Endothelial cell of umbilical vein (primary cell): ENCODE data around the gene EP400. TPM values are rescaled to one million over a fixed set of nuclear protein-coding genes. Genes with fewer than 3 reads are reported as not detected.

Experiments
- BruUV-seq: library from RNA; stranded (reverse); fragments of 400-500 nt; replicated peaks from 2 replicates; lab custom pipeline; 2021; lab: Mats Ljungman, UMichigan
- CTCF ChIA-PET: fragments of 300-600, 350-600 bp; sonication (Branson Sonifier 250); formaldehyde crosslinking; loops from one replicate; lab custom pipeline; 2021; ENCODE audit warnings: antibody characterized with exemption, inconsistent platforms; lab: Charles Lee
- POLR2A ChIA-PET: fragments of 300-600, 350-600 bp; sonication (Branson Sonifier 250); formaldehyde crosslinking; loops from one replicate; lab custom pipeline; 2021; ENCODE audit warnings: antibody characterized with exemption, inconsistent platforms; lab: Charles Lee
- DNase-seq: peaks from one replicate; pipeline ENCODE4 v3.0.0-alpha.2; 2011; ENCODE audit warnings: low read depth, low spot score
- FAIRE-seq: peaks from 2 replicates; lab custom pipeline; 2011; peaks lifted over from hg19 to GRCh38; lab: Jason Lieb, UNC
- H2AFZ ChIP-seq: 2 replicates; pipeline ENCODE4 v1.6.0; 2012; ENCODE audit warnings: low read depth, low read length, control low read depth, inconsistent platforms
- H3K27ac ChIP-seq: 2 replicates; pipeline ENCODE4 v1.5.1; 2011; ENCODE audit warnings: low read depth, mild to moderate bottlenecking, control low read depth, low read length, moderate library complexity; ENCODE audit not compliant: insufficient read depth
- H3K27me3 ChIP-seq, 2 experiments: 2 replicates each; pipeline versions ENCODE4 v1.6.0 to v1.6.1; 2011; ENCODE audit warnings: low read length in 2 of 2, mixed read lengths in 1 of 2; ENCODE audit not compliant: control insufficient read depth in 2 of 2, insufficient read depth in 2 of 2
- H3K36me3 ChIP-seq, 2 experiments: 2 replicates in 1 of 2; 3 replicates in 1 of 2; pipeline ENCODE4 v1.5.1; 2011; ENCODE audit warnings: low read length in 2 of 2, mild to moderate bottlenecking in 1 of 2, moderate library complexity in 1 of 2; ENCODE audit not compliant: control insufficient read depth in 2 of 2, insufficient read depth in 2 of 2; ENCODE audit errors: extremely low read depth in 1 of 2
- H3K4me1 ChIP-seq: 3 replicates; pipeline ENCODE4 v1.5.1; 2011; ENCODE audit warnings: mild to moderate bottlenecking, low read length; ENCODE audit not compliant: control insufficient read depth, insufficient read depth; ENCODE audit errors: extremely low read depth
- H3K4me2 ChIP-seq: 2 replicates; pipeline ENCODE4 v1.6.1; 2011; ENCODE audit warnings: low read length, control low read depth, mixed read lengths; ENCODE audit not compliant: insufficient read depth
- H3K4me3 ChIP-seq, 3 experiments: fragments of 200-600 bp in 1 of 3; sonication (generic), shearing (Covaris generic) in 1 of 3; replicated peaks in 1 of 3; 2 replicates each; pipeline ENCODE4 v1.5.1; 2011 to 2016; ENCODE audit warnings: control low read depth in 3 of 3, low read length in 3 of 3, mild to moderate bottlenecking in 2 of 3, inconsistent platforms in 1 of 3, low read depth in 1 of 3, moderate library complexity in 1 of 3; ENCODE audit not compliant: insufficient read depth in 1 of 3
- H3K79me2 ChIP-seq: 2 replicates; pipeline ENCODE4 v1.6.0; 2012; ENCODE audit warnings: low read length, inconsistent platforms; ENCODE audit not compliant: control insufficient read depth, insufficient read depth
- H3K9ac ChIP-seq: replicated peaks from 2 replicates; pipeline ENCODE3; 2011; ENCODE audit warnings: low read length, control low read depth; ENCODE audit not compliant: insufficient read depth; ENCODE audit errors: extremely low read depth
- H3K9me1 ChIP-seq: replicated peaks from 3 replicates; pipeline ENCODE4 v1.6.0; 2011; ENCODE audit warnings: mild to moderate bottlenecking, low read length; ENCODE audit not compliant: control insufficient read depth, insufficient read depth; ENCODE audit errors: extremely low read depth
- H3K9me3 ChIP-seq: replicated peaks from 2 replicates; pipeline ENCODE4 v1.5.1; 2012; ENCODE audit warnings: low read length, inconsistent platforms; ENCODE audit not compliant: control insufficient read depth, insufficient read depth
- H4K20me1 ChIP-seq: replicated peaks from 2 replicates; pipeline ENCODE3; 2011; ENCODE audit warnings: mild to moderate bottlenecking, low read length; ENCODE audit not compliant: control insufficient read depth, insufficient read depth; ENCODE audit errors: extremely low read depth
- CTCF ChIP-seq, 2 donors: IDR thresholded peaks; 1 replicate in 1 of 2; 2 replicates in 1 of 2; pipeline ENCODE4 v1.5.1; 2011; ENCODE audit warnings: low read length in 2 of 2, mild to moderate bottlenecking in 2 of 2, moderate library complexity in 2 of 2, control low read depth in 1 of 2, inconsistent platforms in 1 of 2, low read depth in 1 of 2; ENCODE audit not compliant: insufficient read depth in 1 of 2; ENCODE audit errors: extremely low read depth in 1 of 2
- EZH2 ChIP-seq: IDR thresholded peaks from 2 replicates; pipeline ENCODE4 v1.6.1; 2012; ENCODE audit warnings: borderline replicate concordance, low read depth, mild to moderate bottlenecking, moderate library complexity, low read length, inconsistent platforms; ENCODE audit not compliant: severe bottlenecking
- FOS ChIP-seq: IDR thresholded peaks from 2 replicates; pipeline ENCODE4 v1.6.1; 2011; ENCODE audit warnings: mild to moderate bottlenecking, low read length, moderate library complexity, borderline replicate concordance; ENCODE audit not compliant: insufficient read depth
- GATA2 ChIP-seq: IDR thresholded peaks from 2 replicates; pipeline ENCODE4 v1.7.0; 2011; ENCODE audit warnings: low read depth, mild to moderate bottlenecking, moderate library complexity, mixed read lengths, low read length; ENCODE audit not compliant: insufficient read length, insufficient read depth
- JUN ChIP-seq: IDR thresholded peaks from 2 replicates; pipeline ENCODE4 v1.6.1; 2011; ENCODE audit warnings: borderline replicate concordance, low read depth; ENCODE audit not compliant: insufficient read length, insufficient read depth
- MAX ChIP-seq: IDR thresholded peaks from 2 replicates; pipeline ENCODE4 v1.6.1; 2011; ENCODE audit not compliant: insufficient read depth, insufficient read length
- MYC ChIP-seq: IDR thresholded peaks from one replicate; pipeline ENCODE4 v1.6.1; 2011; ENCODE audit warnings: mild to moderate bottlenecking, low read depth, low read length
- POLR2A ChIP-seq: IDR thresholded peaks from 2 replicates; pipeline ENCODE4 v1.6.1; 2012; ENCODE audit warnings: low read depth, mild to moderate bottlenecking, control low read depth, low read length
- POLR2AphosphoS5 ChIP-seq: IDR thresholded peaks from 2 replicates; pipeline ENCODE4 v1.6.1; 2012; ENCODE audit warnings: low read depth, mild to moderate bottlenecking, control low read depth, low read length, moderate library complexity; ENCODE audit not compliant: insufficient read depth
- dilution Hi-C: fragments of 300-500 bp; cut with MboI; formaldehyde crosslinking; loops from one replicate; pipeline ENCODE4 v1.15.0; 2019; ENCODE audit warnings: low sequenced_read_pairs; ENCODE audit not compliant: extremely low pct_ligation_motif_present
- intact Hi-C: fragments of 100-400 bp; cut with micrococcal nuclease; formaldehyde crosslinking; loops from one replicate; pipeline ENCODE4 v1.10.0; 2022
- polyA plus RNA-seq, 4 experiments: library from polyadenylated mRNA; depleted of rRNA in 3 of 4; stranded (reverse) in 3 of 4; unstranded in 1 of 4; fragments of >200 nt; gene quantifications; 2 replicates each; pipeline versions ENCODE4 v1.2.1 to v1.2.3, GENCODE V29; 2011 to 2012; ENCODE audit warnings: missing spikeins in 1 of 4
- total RNA-seq: library from RNA; stranded (reverse); gene quantifications from 2 replicates; pipeline ENCODE4 v1.2.3, GENCODE V29; 2021

Gene EP400
- total and polyA plus RNA-seq, 2 donors (not counting 3 experiments of a cell fraction or from before 2014, with no cell fraction given) = 9.0 to 57.7 TPM

- ChIA-PET POLR2A (no interaction called here), CTCF (no interaction called here)
- Histone ChIP-seq H3K27me3 (no peaks in the 10 kb centered on the region), H3K4me3 (no peak overlapping the region), H3K27ac (no peak overlapping the region), H3K79me2 (no peaks in the 10 kb centered on the region), H4K20me1 (no peaks in the 10 kb centered on the region), H3K4me2 (no peak overlapping the region), H3K9me3 (no peaks in the 10 kb centered on the region), H3K9me1 (no peaks in the 10 kb centered on the region), H3K4me1 (no peaks in the 10 kb centered on the region), H3K36me3 (peaks cover 9 to 38% of the 10 kb centered on the region in 2 experiments), H2AFZ (no peak overlapping the region), H3K9ac (no peak overlapping the region)
- no TSS peak for BruUV-seq
- intact Hi-C loops (no loop called here), dilution Hi-C loops (no loop called here)
- FAIRE-seq (no peak), DNase-seq (no peak)
- TF ChIP-seq CTCF (IDR thresholded peaks at IDR 0.05; ENCODE audit: extremely low read depth in 1 of 2, insufficient read depth in 1 of 2, low read depth in 1 of 2, low read length in 2 of 2) (no peak), MAX (no peak), FOS (no peak), JUN (no peak), MYC (no peak), POLR2AphosphoS5 (no peak), EZH2 (no peak), GATA2 (no peak), POLR2A (no peak)
Measured at GRCh38 chr12:132068250-132068649, 118.5 kb downstream of the EP400 start.
